ENCODE data around the gene GHDC. TPM values are rescaled to one million over a fixed set of nuclear protein-coding genes. Genes with fewer than 3 reads are reported as not detected.

GHDC gene
- total RNA-seq, 1 experiment from 2014 or later, result 8.5 TPM

DNA sequence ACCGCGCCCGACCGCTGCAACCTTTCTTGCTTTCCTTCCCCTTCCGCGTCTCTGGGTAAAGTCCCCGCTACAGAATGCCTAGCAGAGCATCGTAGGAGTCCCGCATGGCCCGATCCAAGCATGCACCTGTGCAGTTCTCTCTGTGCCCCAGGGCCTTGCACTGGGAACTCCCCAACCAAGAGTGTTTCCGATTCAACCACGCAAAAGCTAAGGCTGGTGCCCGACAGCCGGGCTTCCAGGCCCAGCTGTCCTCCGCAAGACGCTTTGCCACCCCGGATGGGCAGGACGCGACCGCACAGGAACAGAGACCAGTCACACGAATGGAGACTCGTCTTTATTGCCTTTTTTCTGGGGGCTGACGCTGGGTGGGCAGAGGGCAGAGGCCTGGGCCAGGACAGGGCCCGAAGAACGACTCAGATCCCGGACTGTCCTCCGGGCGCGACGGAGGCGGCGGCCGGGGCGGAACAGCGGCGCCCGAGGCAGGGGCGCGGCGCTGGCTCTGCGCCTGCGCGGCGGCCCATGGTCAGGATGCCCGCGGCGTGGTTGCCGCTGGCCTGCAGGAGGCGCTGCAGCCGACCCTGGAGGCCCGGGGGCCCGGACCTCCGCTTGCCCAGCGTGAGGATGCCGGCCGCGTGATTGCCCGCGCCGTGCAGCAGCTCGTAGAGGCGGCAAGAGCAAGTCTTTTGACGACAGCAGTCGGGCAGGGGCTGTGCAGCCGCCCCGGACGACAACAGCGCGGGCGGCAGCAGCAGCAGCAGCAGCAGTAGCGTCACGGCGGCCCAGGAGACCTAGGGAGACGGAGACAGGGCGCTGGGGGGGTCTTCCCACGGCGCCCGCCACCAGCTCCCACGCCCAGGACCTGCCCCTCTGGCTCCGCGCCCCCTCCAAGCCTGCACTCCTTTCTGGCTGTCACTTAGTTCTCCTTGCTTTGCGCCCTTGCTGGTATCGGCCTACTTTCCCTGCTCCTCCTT is 10.3 kb downstream of the GHDC start:
- Histone ChIP-seq H2BK120ac (ENCODE audit: low read depth, low read length, poor library complexity, severe bottlenecking) (no peak overlapping the region), H3K4me2 (ENCODE audit: insufficient read depth, insufficient read length, low read length) (peak overlapping the region; percentile 63), H3K79me1 (ENCODE audit: insufficient read depth, low read depth, low read length, poor library complexity, severe bottlenecking) (no peaks in the 10 kb centered on the region), H3K14ac (ENCODE audit: insufficient read depth, low read length) (0 out of 2 replicates have a peak overlapping the region, but pooled peaks have one; percentile 36), H2BK15ac (ENCODE audit: low read depth, low read length) (no peak overlapping the region), H3K79me2 (ENCODE audit: insufficient read depth, low read length) (no peaks in the 10 kb centered on the region), H4K20me1 (ENCODE audit: control insufficient read depth, insufficient read depth, insufficient read length) (no peaks in the 10 kb centered on the region), H3K27ac (ENCODE audit: insufficient read length, low read depth, low read length) (no peak overlapping the region), H3K9me3 (ENCODE audit: control insufficient read depth, low read depth, low read length) (no peaks in the 10 kb centered on the region), H3K9ac (ENCODE audit: extremely low read depth, insufficient read length, low read length) (no peak overlapping the region), H3T11ph (ENCODE audit: low read length) (no peak overlapping the region), H3K18ac (ENCODE audit: insufficient read length, low read depth, low read length) (no peak overlapping the region), H2AK5ac (ENCODE audit: insufficient read length, low read length) (no peak overlapping the region), H4K8ac (replicated peaks; ENCODE audit: insufficient read length, low read depth, low read length) (no peak overlapping the region), H3K4me1 (ENCODE audit: insufficient read depth, low read length) (peaks cover 3% of the 10 kb centered on the region; the same call in 1 of the 2 replicates), H2BK5ac (ENCODE audit: insufficient read length, low read length) (no peak overlapping the region), H3K27me3 (ENCODE audit: insufficient read depth, low read length) (peaks cover 10% of the 10 kb centered on the region; the same call in 1 of the 2 replicates), H3K56ac (ENCODE audit: insufficient read length, low read depth, low read length) (no peak overlapping the region), H2BK20ac (ENCODE audit: low read depth, low read length, poor library complexity, severe bottlenecking) (no peak overlapping the region), H2BK12ac (ENCODE audit: insufficient read length, low read depth, low read length) (no peak overlapping the region), H2AFZ (ENCODE audit: low read length) (no peak overlapping the region), H3K23ac (ENCODE audit: insufficient read length, low read depth, low read length) (no peak overlapping the region), H4K5ac (ENCODE audit: insufficient read length, low read depth, low read length) (no peak overlapping the region), H3K23me2 (ENCODE audit: insufficient read length, low read depth, low read length, poor library complexity, severe bottlenecking) (peaks cover 21% of the 10 kb centered on the region), H3K4ac (ENCODE audit: low read depth, low read length) (no peak overlapping the region), H4K91ac (ENCODE audit: insufficient read length, low read depth, low read length) (no peak overlapping the region)
- peak overlapping the region; percentile 71 to 81 for H3K4me3 Mint-ChIP-seq
- H3K27me3 Mint-ChIP-seq (ENCODE audit: low read depth), result peaks cover 62% of the 10 kb centered on the region
- TF ChIP-seq CTCF (conservative IDR thresholded peaks at IDR 0.05), result peak; percentile 93
- H3K27ac Mint-ChIP-seq, result no peak overlapping the region
- peak; percentile 93 for DNase-seq
- no peaks in the 10 kb centered on the region; a peak in 1 of 5 replicates for H3K9me3 Mint-ChIP-seq
- no CpG with 5 or more reads among the region's 83 CpGs for WGBS (ENCODE audit: extremely low coverage, insufficient read length, low lambda C conversion rate)
- H3K4me1 Mint-ChIP-seq, result peaks cover 18 to 51% of the 10 kb centered on the region in 2 experiments
- no peaks in the 10 kb centered on the region for H3K36me3 Mint-ChIP-seq (ENCODE audit: insufficient read depth in 1 of 3, low read depth in 3 of 3)
